Measurements from ENCODE around the gene TIAM1. TPM values are rescaled to one million over a fixed set of nuclear protein-coding genes. Genes with fewer than 3 reads are reported as not detected.

Gene TIAM1
- total RNA-seq, 1 donor from 2014 or later, result 17.8 TPM

DNA sequence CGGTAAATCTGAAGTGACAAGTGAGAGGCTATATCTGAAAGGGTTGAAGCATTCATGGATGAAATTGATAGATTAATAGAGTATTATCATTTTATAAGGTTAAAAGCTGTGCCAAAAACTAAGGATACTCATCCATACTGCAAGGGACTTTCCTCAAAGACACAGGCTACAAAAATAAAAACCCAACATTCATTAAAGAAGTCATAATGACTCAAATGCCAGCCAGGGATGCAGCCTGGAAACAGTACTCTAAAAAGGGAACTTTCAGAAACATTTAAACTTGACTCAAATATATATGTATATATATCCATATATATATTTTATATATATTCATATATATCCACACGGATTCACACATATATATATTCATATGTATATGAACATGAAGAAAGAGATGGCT, 1.1 kb upstream of the TIAM1 start:
- peaks cover 12% of the 10 kb centered on the region for H4K20me1 ChIP-seq (ENCODE audit: insufficient read depth, low read length)
- Mint-ChIP-seq H3K27me3 (ENCODE audit: low read depth, unreplicated experiment) (no peaks in the 10 kb centered on the region), H3K27ac (ENCODE audit: unreplicated experiment) (peak overlapping the region; percentile 31), H3K9me3 (ENCODE audit: unreplicated experiment) (no peaks in the 10 kb centered on the region), H3K4me1 (ENCODE audit: low read depth, unreplicated experiment) (peaks cover 18% of the 10 kb centered on the region), H3K36me3 (ENCODE audit: low read depth, unreplicated experiment) (no peaks in the 10 kb centered on the region), H3K4me3 (ENCODE audit: unreplicated experiment) (no peak overlapping the region)
- H3K4me1 ChIP-seq (ENCODE audit: insufficient read depth, low read length), result peaks cover 9% of the 10 kb centered on the region
- DNase-seq (ENCODE audit: low read depth) (no peak), FAIRE-seq (no peak)
- peaks cover 36% of the 10 kb centered on the region for H3K79me2 ChIP-seq (ENCODE audit: insufficient read depth, low read length)
- TF ChIP-seq, protein P1, sequence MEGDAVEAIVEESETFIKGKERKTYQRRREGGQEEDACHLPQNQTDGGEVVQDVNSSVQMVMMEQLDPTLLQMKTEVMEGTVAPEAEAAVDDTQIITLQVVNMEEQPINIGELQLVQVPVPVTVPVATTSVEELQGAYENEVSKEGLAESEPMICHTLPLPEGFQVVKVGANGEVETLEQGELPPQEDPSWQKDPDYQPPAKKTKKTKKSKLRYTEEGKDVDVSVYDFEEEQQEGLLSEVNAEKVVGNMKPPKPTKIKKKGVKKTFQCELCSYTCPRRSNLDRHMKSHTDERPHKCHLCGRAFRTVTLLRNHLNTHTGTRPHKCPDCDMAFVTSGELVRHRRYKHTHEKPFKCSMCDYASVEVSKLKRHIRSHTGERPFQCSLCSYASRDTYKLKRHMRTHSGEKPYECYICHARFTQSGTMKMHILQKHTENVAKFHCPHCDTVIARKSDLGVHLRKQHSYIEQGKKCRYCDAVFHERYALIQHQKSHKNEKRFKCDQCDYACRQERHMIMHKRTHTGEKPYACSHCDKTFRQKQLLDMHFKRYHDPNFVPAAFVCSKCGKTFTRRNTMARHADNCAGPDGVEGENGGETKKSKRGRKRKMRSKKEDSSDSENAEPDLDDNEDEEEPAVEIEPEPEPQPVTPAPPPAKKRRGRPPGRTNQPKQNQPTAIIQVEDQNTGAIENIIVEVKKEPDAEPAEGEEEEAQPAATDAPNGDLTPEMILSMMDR (IDR thresholded peaks at IDR 0.05; ENCODE audit: insufficient read depth, low read depth, low read length), result no peak
- TF ChIP-seq EZH2 (IDR thresholded peaks at IDR 0.05; ENCODE audit: insufficient read depth, low read length), result no peak
- no peak overlapping the region for H3K4me3 ChIP-seq (ENCODE audit: insufficient read depth, low read depth, low read length)
- no peak overlapping the region for H3K4me2 ChIP-seq (ENCODE audit: low read length)
- H3K9ac ChIP-seq (ENCODE audit: low read length), result no peak overlapping the region
- H3K27me3 ChIP-seq (ENCODE audit: insufficient read depth, low read length), result no peaks in the 10 kb centered on the region
- H3K27ac ChIP-seq (ENCODE audit: low read depth, low read length), result no peak overlapping the region
- H3K9me3 ChIP-seq (ENCODE audit: insufficient read depth, low read depth, low read length), result no peaks in the 10 kb centered on the region
- H3K36me3 ChIP-seq (ENCODE audit: insufficient read depth, low read length), result no peaks in the 10 kb centered on the region
- H2AFZ ChIP-seq (ENCODE audit: low read depth, low read length), result no peak overlapping the region

DNA sequence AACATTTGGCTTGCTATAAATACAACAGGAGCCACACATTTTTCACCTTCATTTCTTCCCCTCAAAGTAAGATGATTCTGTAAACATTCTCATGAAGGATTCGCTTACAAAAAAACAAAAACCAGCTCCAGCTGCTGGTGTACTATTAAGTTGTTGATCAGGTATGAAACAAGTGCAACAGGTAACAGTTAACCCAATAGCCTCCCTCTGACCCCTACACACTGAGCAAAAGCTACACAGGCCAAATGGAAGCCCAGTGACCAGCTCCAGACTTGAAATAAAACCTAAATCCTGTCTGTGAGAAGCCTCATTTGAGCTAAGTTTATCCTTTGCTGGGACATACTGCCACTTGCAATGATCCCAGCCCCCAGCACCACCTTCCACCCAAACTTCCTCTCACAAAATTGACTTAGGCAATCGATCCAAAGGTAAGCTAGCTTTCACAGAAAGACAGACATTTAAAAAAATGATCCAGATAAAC, 991 bp downstream of the TIAM1 start:
- H2AFZ ChIP-seq (ENCODE audit: low read depth, low read length), result no peak overlapping the region
- no peaks in the 10 kb centered on the region for H3K27me3 Mint-ChIP-seq (ENCODE audit: low read depth, unreplicated experiment)
- no peaks in the 10 kb centered on the region for H3K9me3 Mint-ChIP-seq (ENCODE audit: unreplicated experiment)
- peak overlapping the region; percentile 84 for H3K9ac ChIP-seq (ENCODE audit: low read length)
- H3K4me1 Mint-ChIP-seq (ENCODE audit: low read depth, unreplicated experiment), result peaks cover 15% of the 10 kb centered on the region
- peak overlapping the region; percentile 97 for H3K4me2 ChIP-seq (ENCODE audit: low read length)
- peaks cover 12% of the 10 kb centered on the region for H4K20me1 ChIP-seq (ENCODE audit: insufficient read depth, low read length)
- DNase-seq (ENCODE audit: low read depth) (no peak), FAIRE-seq (no peak)
- peaks cover 48% of the 10 kb centered on the region for H3K79me2 ChIP-seq (ENCODE audit: insufficient read depth, low read length)
- H3K4me3 Mint-ChIP-seq (ENCODE audit: unreplicated experiment), result peak overlapping the region; percentile 96
- TF ChIP-seq EZH2 (IDR thresholded peaks at IDR 0.05; ENCODE audit: insufficient read depth, low read length), result no peak
- TF ChIP-seq, protein P1 (IDR thresholded peaks at IDR 0.05; ENCODE audit: insufficient read depth, low read depth, low read length), result no peak
- H3K36me3 ChIP-seq (ENCODE audit: insufficient read depth, low read length), result no peaks in the 10 kb centered on the region
- no peaks in the 10 kb centered on the region for H3K9me3 ChIP-seq (ENCODE audit: insufficient read depth, low read depth, low read length)
- H3K4me1 ChIP-seq (ENCODE audit: insufficient read depth, low read length), result peaks cover 9% of the 10 kb centered on the region
- peak overlapping the region; percentile 82 for H3K27ac Mint-ChIP-seq (ENCODE audit: unreplicated experiment)
- no peaks in the 10 kb centered on the region for H3K27me3 ChIP-seq (ENCODE audit: insufficient read depth, low read length)
- peak overlapping the region; percentile 31 for H3K27ac ChIP-seq (ENCODE audit: low read depth, low read length)
- peak overlapping the region; percentile 84 for H3K4me3 ChIP-seq (ENCODE audit: insufficient read depth, low read depth, low read length)
- H3K36me3 Mint-ChIP-seq (ENCODE audit: low read depth, unreplicated experiment), result no peaks in the 10 kb centered on the region

DNA sequence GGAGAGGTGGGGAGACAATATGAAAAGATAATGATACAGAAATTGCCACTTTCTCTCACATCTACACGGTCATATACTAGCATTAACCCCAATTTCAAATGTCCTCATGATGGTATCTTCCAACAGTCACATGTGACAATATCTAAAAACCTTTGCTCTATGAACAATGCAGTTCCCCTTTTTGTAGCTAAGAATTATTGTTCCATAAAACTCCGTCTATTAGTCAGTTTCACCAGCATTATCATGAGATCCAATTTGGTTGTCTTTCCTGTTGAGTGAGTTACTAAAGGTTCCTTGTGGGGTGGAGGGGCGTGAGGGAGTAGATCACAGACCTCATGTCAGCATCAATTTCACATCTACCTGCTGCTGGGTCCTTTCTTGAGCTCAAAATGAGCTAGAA, 1.7 kb downstream of the TIAM1 start:
- Histone ChIP-seq H3K27ac (ENCODE audit: low read depth, low read length) (no peak overlapping the region), H4K20me1 (ENCODE audit: insufficient read depth, low read length) (peaks cover 12% of the 10 kb centered on the region), H3K79me2 (ENCODE audit: insufficient read depth, low read length) (peaks cover 48% of the 10 kb centered on the region), H3K27me3 (ENCODE audit: insufficient read depth, low read length) (no peaks in the 10 kb centered on the region), H2AFZ (ENCODE audit: low read depth, low read length) (no peak overlapping the region), H3K9me3 (ENCODE audit: insufficient read depth, low read depth, low read length) (no peaks in the 10 kb centered on the region), H3K4me3 (ENCODE audit: insufficient read depth, low read depth, low read length) (peak overlapping the region; percentile 84), H3K36me3 (ENCODE audit: insufficient read depth, low read length) (no peaks in the 10 kb centered on the region), H3K4me1 (ENCODE audit: insufficient read depth, low read length) (peaks cover 9% of the 10 kb centered on the region), H3K9ac (ENCODE audit: low read length) (no peak overlapping the region), H3K4me2 (ENCODE audit: low read length) (peak overlapping the region; percentile 97)
- TF ChIP-seq, protein P1 (IDR thresholded peaks at IDR 0.05; ENCODE audit: insufficient read depth, low read depth, low read length), result no peak
- Mint-ChIP-seq H3K9me3 (ENCODE audit: unreplicated experiment) (no peaks in the 10 kb centered on the region), H3K27ac (ENCODE audit: unreplicated experiment) (no peak overlapping the region), H3K36me3 (ENCODE audit: low read depth, unreplicated experiment) (no peaks in the 10 kb centered on the region), H3K27me3 (ENCODE audit: low read depth, unreplicated experiment) (no peaks in the 10 kb centered on the region), H3K4me1 (ENCODE audit: low read depth, unreplicated experiment) (peaks cover 15% of the 10 kb centered on the region), H3K4me3 (ENCODE audit: unreplicated experiment) (peak overlapping the region; percentile 96)
- DNase-seq (ENCODE audit: low read depth) (no peak), FAIRE-seq (no peak)
